Thymus (tissue), 11 donors: ENCODE data around the gene RNU6-1. TPM values are rescaled to one million over a fixed set of nuclear protein-coding genes. Genes with fewer than 3 reads are reported as not detected.
A peak's percentile ranks its signal among the peaks of the same experiment; 100 is the strongest.

Experiments
- DNase-seq, 9 donors: peaks; one replicate each; pipeline ENCODE4 v3.0.0-alpha.2; 2013; ENCODE audit warnings: low spot score in 9 of 9, low read depth in 6 of 9, missing footprints in 1 of 9
- H3K27ac ChIP-seq, 2 donors: one replicate each; pipeline ENCODE4 v1.5.1; 2013; ENCODE audit warnings: control low read depth in 1 of 2, low read depth in 1 of 2, low read length in 1 of 2, mild to moderate bottlenecking in 1 of 2, moderate library complexity in 1 of 2
- H3K27me3 ChIP-seq, 2 donors: one replicate each; pipeline ENCODE4 v1.5.1; 2013; ENCODE audit warnings: low read length in 1 of 2; ENCODE audit not compliant: control insufficient read depth in 2 of 2, insufficient read depth in 1 of 2
- H3K36me3 ChIP-seq, 2 donors: one replicate each; pipeline ENCODE4 v1.5.1; 2013; ENCODE audit warnings: low read length in 1 of 2, mild to moderate bottlenecking in 1 of 2, moderate library complexity in 1 of 2; ENCODE audit not compliant: control insufficient read depth in 2 of 2, insufficient read depth in 2 of 2
- H3K4me1 ChIP-seq, 2 donors: one replicate each; pipeline ENCODE4 v1.5.1; 2013; ENCODE audit warnings: low read length in 2 of 2; ENCODE audit not compliant: control insufficient read depth in 2 of 2, insufficient read depth in 2 of 2
- H3K4me3 ChIP-seq, 2 donors: one replicate each; pipeline ENCODE4 v1.5.1; 2013; ENCODE audit warnings: low read length in 2 of 2, control low read depth in 1 of 2, mild to moderate bottlenecking in 1 of 2
- H3K9me3 ChIP-seq, 2 donors: one replicate each; pipeline ENCODE4 v1.5.1; 2013; ENCODE audit warnings: low read length in 1 of 2, mild to moderate bottlenecking in 1 of 2; ENCODE audit not compliant: control insufficient read depth in 2 of 2, insufficient read depth in 1 of 2
- WGBS: extraction: QIAGEN DNeasy Blood & Tissue Kit; methylation state at CpG from one replicate; pipeline ENCODE4 v1.1.7; 2013; 5-methylcytosine and 5-hydroxymethylcytosine counted together
- polyA plus RNA-seq: library from polyadenylated mRNA; stranded (reverse); fragments of 200-250 nt; gene quantifications from one replicate; pipeline ENCODE4 v1.2.3, GENCODE V29; 2013
- total RNA-seq: library from RNA; stranded (reverse); fragments of 120-200 nt; gene quantifications from one replicate; pipeline ENCODE4 v1.2.4, GENCODE V29; 2013
- donor health status: healthy.

The RNU6-1 gene
- total and polyA plus RNA-seq, 2 donors, result not detected

GRCh38 chr15:67801926-67802914, 37.6 kb downstream of the RNU6-1 start:
- Histone ChIP-seq H3K27ac (no peak overlapping the region), H3K4me1 (peaks cover 10 to 29% of the 10 kb centered on the region in 2 donors), H3K36me3 (peaks cover 21 to 25% of the 10 kb centered on the region in 2 donors), H3K4me3 (no peak overlapping the region), H3K9me3 (no peaks in the 10 kb centered on the region), H3K27me3 (no peaks in the 10 kb centered on the region)
- no peak for DNase-seq
- 92% methylated on average over 19 of the region's 19 CpGs for WGBS

GRCh38 chr15:67801142-67801541, 38.7 kb downstream of the RNU6-1 start:
- DNase-seq, result no peak
- Histone ChIP-seq H3K36me3 (peaks cover 15 to 16% of the 10 kb centered on the region in 2 donors), H3K9me3 (no peaks in the 10 kb centered on the region), H3K27me3 (no peaks in the 10 kb centered on the region), H3K4me1 (peaks cover 16 to 34% of the 10 kb centered on the region in 2 donors), H3K4me3 (no peak overlapping the region), H3K27ac (no peak overlapping the region)
- WGBS, result 97% methylated on average over 2 of the region's 2 CpGs

GRCh38 chr15:67799801-67800205, 40.0 kb downstream of the RNU6-1 start:
- no peak for DNase-seq
- Histone ChIP-seq H3K36me3 (peaks cover 13 to 14% of the 10 kb centered on the region in 2 donors), H3K4me1 (peaks cover 11 to 22% of the 10 kb centered on the region in 2 donors), H3K27ac (no peak overlapping the region), H3K27me3 (no peaks in the 10 kb centered on the region), H3K9me3 (no peaks in the 10 kb centered on the region), H3K4me3 (no peak overlapping the region)
- 94% methylated on average over 6 of the region's 6 CpGs for WGBS

GRCh38 chr15:67796196-67797127, 43.4 kb downstream of the RNU6-1 start:
- no peaks in the 10 kb centered on the region for H3K9me3 ChIP-seq
- DNase-seq, result no peak
- no peak overlapping the region for H3K27ac ChIP-seq
- peaks cover 6 to 13% of the 10 kb centered on the region in 2 donors for H3K36me3 ChIP-seq
- no peaks in the 10 kb centered on the region for H3K27me3 ChIP-seq
- WGBS, result 90% methylated on average over 4 of the region's 4 CpGs
- peaks cover 16 to 19% of the 10 kb centered on the region in 2 donors for H3K4me1 ChIP-seq
- H3K4me3 ChIP-seq, result no peak overlapping the region

- WGBS, result 52% methylated on average over 4 of the region's 4 CpGs
- H3K4me1 ChIP-seq, result peaks cover 23 to 32% of the 10 kb centered on the region in 2 donors
- peaks cover 6 to 9% of the 10 kb centered on the region in 2 donors for H3K36me3 ChIP-seq
- H3K27me3 ChIP-seq, result no peaks in the 10 kb centered on the region
- H3K4me3 ChIP-seq, result no peak overlapping the region
- H3K9me3 ChIP-seq, result no peaks in the 10 kb centered on the region
- H3K27ac ChIP-seq, result no peak overlapping the region
- peak in 2 of 9 donors; percentile 12 to 28 for DNase-seq
Measured at GRCh38 chr15:67794832-67795574, 44.8 kb downstream of the RNU6-1 start.

GRCh38 chr15:67792250-67792942, 47.4 kb downstream of the RNU6-1 start:
- Histone ChIP-seq H3K9me3 (no peaks in the 10 kb centered on the region), H3K4me3 (no peak overlapping the region), H3K27me3 (no peaks in the 10 kb centered on the region), H3K27ac (no peak overlapping the region), H3K4me1 (peaks cover 18 to 32% of the 10 kb centered on the region in 2 donors), H3K36me3 (peaks cover 2 to 3% of the 10 kb centered on the region in 2 donors)
- 95% methylated on average over 8 of the region's 8 CpGs for WGBS
- DNase-seq, result no peak

- no peak overlapping the region for H3K4me3 ChIP-seq
- no peak overlapping the region for H3K27ac ChIP-seq
- H3K9me3 ChIP-seq, result no peaks in the 10 kb centered on the region
- no peaks in the 10 kb centered on the region for H3K27me3 ChIP-seq
- peak in 1 of 9 donors; percentile 9 for DNase-seq
- 98% methylated on average over 3 of the region's 3 CpGs for WGBS
- peaks cover 0 to 2% of the 10 kb centered on the region in 2 donors for H3K36me3 ChIP-seq
- H3K4me1 ChIP-seq, result peaks cover 19 to 38% of the 10 kb centered on the region in 2 donors
Measured at GRCh38 chr15:67790610-67791319, 49.1 kb downstream of the RNU6-1 start.
